ENCODE measurements around the gene EFS.

EFS gene

GRCh38 chr14:23375527-23376251, 10.7 kb upstream of the EFS start:
- no peak for TF ChIP-seq CTCF (IDR thresholded peaks at IDR 0.05; ENCODE audit: low read depth, low read length, missing control alignments)
- H3K27ac ChIP-seq = no peak overlapping the region
- H3K36me3 ChIP-seq (replicated peaks) = no peaks in the 10 kb centered on the region
- in situ Hi-C loops (cut with HindIII; ENCODE audit: low pct_ligation_motif_present, low sequenced_read_pairs) = no loop called here
- H3K4me3 ChIP-seq (ENCODE audit: low read depth, low read length) = no peak overlapping the region
- DNase-seq = no peak
- H3K27me3 ChIP-seq (replicated peaks) = peaks cover 4% of the 10 kb centered on the region

- no peak overlapping the region for H3K27ac ChIP-seq
- peaks cover 4% of the 10 kb centered on the region for H3K27me3 ChIP-seq (replicated peaks)
- no peak for DNase-seq
- no peak for TF ChIP-seq CTCF (IDR thresholded peaks at IDR 0.05; ENCODE audit: low read depth, low read length, missing control alignments)
- H3K36me3 ChIP-seq (replicated peaks) = no peaks in the 10 kb centered on the region
- in situ Hi-C loops (cut with HindIII; ENCODE audit: low pct_ligation_motif_present, low sequenced_read_pairs) = no loop called here
- H3K4me3 ChIP-seq (ENCODE audit: low read depth, low read length) = no peak overlapping the region
These were observed 8.1 kb upstream of the EFS start for GRCh38 chr14:23373041-23373440.

- Histone ChIP-seq H3K36me3 (replicated peaks) (no peaks in the 10 kb centered on the region), H3K27ac (no peak within 1 kb of the TSS), H3K27me3 (replicated peaks) (peaks cover 4% of the 10 kb centered on the region), H3K4me3 (ENCODE audit: low read depth, low read length) (no peak within 1 kb of the TSS)
- in situ Hi-C loops (cut with HindIII; ENCODE audit: low pct_ligation_motif_present, low sequenced_read_pairs) = no loop called here
- DNase-seq = no peak
- no peak for TF ChIP-seq CTCF (IDR thresholded peaks at IDR 0.05; ENCODE audit: low read depth, low read length, missing control alignments)
These were observed 7.5 kb upstream of the EFS start, which contains the start of gene IL25 for GRCh38 chr14:23372509-23372908. IL25 (plus strand) TSS chr14:23372809.

- Histone ChIP-seq H3K36me3 (replicated peaks) (no peaks in the 10 kb centered on the region), H3K27ac (no peak overlapping the region), H3K4me3 (ENCODE audit: low read depth, low read length) (no peak overlapping the region), H3K27me3 (replicated peaks) (peaks cover 1% of the 10 kb centered on the region)
- in situ Hi-C loops (cut with HindIII; ENCODE audit: low pct_ligation_motif_present, low sequenced_read_pairs) = no loop called here
- no peak for TF ChIP-seq CTCF (IDR thresholded peaks at IDR 0.05; ENCODE audit: low read depth, low read length, missing control alignments)
- DNase-seq = no peak
These were observed 6.9 kb upstream of the EFS start for GRCh38 chr14:23371865-23372264.

GRCh38 chr14:23370221-23370620, 5.2 kb upstream of the EFS start:
- peaks cover 9% of the 10 kb centered on the region for H3K27me3 ChIP-seq (replicated peaks)
- in situ Hi-C loops (cut with HindIII; ENCODE audit: low pct_ligation_motif_present, low sequenced_read_pairs) = no loop called here
- no peak overlapping the region for H3K27ac ChIP-seq
- H3K4me3 ChIP-seq (ENCODE audit: low read depth, low read length) = no peak overlapping the region
- no peak for DNase-seq
- H3K36me3 ChIP-seq (replicated peaks) = no peaks in the 10 kb centered on the region
- no peak for TF ChIP-seq CTCF (IDR thresholded peaks at IDR 0.05; ENCODE audit: low read depth, low read length, missing control alignments)

GRCh38 chr14:23366426-23366921, 1.5 kb upstream of the EFS start:
- DNase-seq = no peak
- Histone ChIP-seq H3K27ac (no peak overlapping the region), H3K4me3 (ENCODE audit: low read depth, low read length) (peak overlapping the region; percentile 62), H3K36me3 (replicated peaks) (no peaks in the 10 kb centered on the region), H3K27me3 (replicated peaks) (peaks cover 9% of the 10 kb centered on the region)
- TF ChIP-seq CTCF (IDR thresholded peaks at IDR 0.05; ENCODE audit: low read depth, low read length, missing control alignments) = no peak
- in situ Hi-C loops (cut with HindIII; ENCODE audit: low pct_ligation_motif_present, low sequenced_read_pairs) = no loop called here

All from brain microvascular endothelial cell (primary cell).